HepG2 (cell line): ENCODE measurements around the gene INSR. TPM values are rescaled to one million over a fixed set of nuclear protein-coding genes. Genes with fewer than 3 reads are reported as not detected.
A peak's percentile ranks its signal among the peaks of the same experiment; 100 is the strongest.

Experiments
- ATAC-seq: fragments of 200-7000 bp; cut with Tn5 transposase; 3 replicates; pipeline ENCODE4 v1.9.1; 2020; ENCODE audit warnings: mild to moderate bottlenecking, moderate library complexity
- BruUV-seq: library from RNA; stranded (reverse); fragments of 400-500 nt; replicated peaks from 2 replicates; lab custom pipeline; 2021; lab: Mats Ljungman, UMichigan
- CTCF ChIA-PET: fragments of 300-600 bp; formaldehyde crosslinking; extraction: SDS; loops from one replicate; lab custom pipeline; 2021; ENCODE audit warnings: low total read pairs, inconsistent platforms, low intra/inter-chr PET ratio; lab: Yijun Ruan, JAX
- POLR2A ChIA-PET: fragments of 350-600 bp; sonication (Branson Sonifier 250); formaldehyde crosslinking; loops from one replicate; lab custom pipeline; 2020; ENCODE audit warnings: antibody characterized with exemption, inconsistent platforms; lab: Yijun Ruan, JAX
- DNase-seq: peaks from one replicate; pipeline ENCODE4 v3.0.0-alpha.2; 2015; ENCODE audit warnings: low spot score
- FAIRE-seq: peaks from 3 replicates; lab custom pipeline; 2011; peaks lifted over from hg19 to GRCh38; lab: Jason Lieb, UNC
- H2AFZ ChIP-seq: one replicate; pipeline ENCODE4 v1.6.1; 2011; ENCODE audit warnings: low read length, inconsistent platforms
- H3K27ac ChIP-seq: fragments of 300-600 bp; 3 replicates; pipeline ENCODE4 v1.8.0; 2011; ENCODE audit warnings: mixed run types, mild to moderate bottlenecking, mixed read lengths, low read length, inconsistent platforms; ENCODE audit not compliant: insufficient read depth; ENCODE audit errors: extremely low read length
- H3K27me3 ChIP-seq, 2 experiments: fragments of 200-600 bp in 1 of 2; 2 replicates in 1 of 2; 3 replicates in 1 of 2; pipeline versions ENCODE4 v1.6.0 to v1.8.0; 2011; ENCODE audit warnings: low read length in 2 of 2, mild to moderate bottlenecking in 2 of 2, moderate library complexity in 2 of 2, inconsistent platforms in 1 of 2; ENCODE audit not compliant: insufficient read depth in 2 of 2, control insufficient read depth in 1 of 2
- H3K36me3 ChIP-seq, 2 experiments: fragments of 200-600 bp in 1 of 2; replicated peaks in 1 of 2; 2 replicates in 1 of 2; 3 replicates in 1 of 2; pipeline versions ENCODE4 v1.5.1 to v1.8.0; 2011; ENCODE audit warnings: low read length in 2 of 2, inconsistent platforms in 1 of 2; ENCODE audit not compliant: insufficient read depth in 2 of 2, control insufficient read depth in 1 of 2
- H3K4me1 ChIP-seq: 2 replicates; pipeline ENCODE4 v1.5.1; 2012; ENCODE audit warnings: low read length, inconsistent platforms; ENCODE audit not compliant: insufficient read depth
- H3K4me2 ChIP-seq: 2 replicates; pipeline ENCODE4 v1.6.0; 2011; ENCODE audit warnings: low read depth, low read length, inconsistent platforms
- H3K4me3 ChIP-seq, 3 experiments: fragments of 200-600 bp in 1 of 3; sonication (generic), shearing (Covaris generic) in 1 of 3; replicated peaks in 1 of 3; 2 replicates each; pipeline ENCODE4 v1.5.1; 2011 to 2016; ENCODE audit warnings: low read length in 3 of 3, inconsistent platforms in 2 of 3, low read depth in 2 of 3, mild to moderate bottlenecking in 2 of 3, control low read depth in 1 of 3, mixed read lengths in 1 of 3; ENCODE audit not compliant: insufficient read depth in 1 of 3
- H3K79me2 ChIP-seq: one replicate; pipeline ENCODE4 v1.6.1; 2011; ENCODE audit warnings: low read length, inconsistent platforms; ENCODE audit not compliant: insufficient read depth
- H3K9ac ChIP-seq: 2 replicates; pipeline ENCODE4 v1.6.0; 2011; ENCODE audit warnings: mild to moderate bottlenecking, low read depth, low read length, inconsistent platforms; ENCODE audit not compliant: insufficient read depth
- H3K9me3 ChIP-seq: 2 replicates; pipeline ENCODE4 v1.5.1; 2012; ENCODE audit warnings: mild to moderate bottlenecking, low read length
- H4K20me1 ChIP-seq: 2 replicates; pipeline ENCODE4 v1.6.0; 2011; ENCODE audit warnings: inconsistent platforms, mild to moderate bottlenecking, low read length, moderate library complexity; ENCODE audit not compliant: insufficient read depth
- RXRA ChIP-seq: sonication (generic); formaldehyde crosslinking; IDR thresholded peaks from 2 replicates; pipeline ENCODE4 v1.5.1; 2020; ENCODE audit warnings: missing genetic modification reagents
- SPEN ChIP-seq: sonication (generic); formaldehyde crosslinking; IDR thresholded peaks from 2 replicates; pipeline ENCODE4 v1.5.1; 2020; ENCODE audit warnings: low read depth, mild to moderate bottlenecking, missing genetic modification reagents
- ZEB1 ChIP-seq: IDR thresholded peaks from 2 replicates; pipeline ENCODE4 v1.6.1; 2012; ENCODE audit warnings: mild to moderate bottlenecking, low read depth, inconsistent platforms; ENCODE audit not compliant: insufficient replicate concordance
- ZNF512 ChIP-seq: sonication (generic); formaldehyde crosslinking; IDR thresholded peaks from 2 replicates; pipeline ENCODE4 v1.4.0; 2020; ENCODE audit warnings: mild to moderate bottlenecking, missing genetic modification reagents
- ZNF713 ChIP-seq: sonication (generic); formaldehyde crosslinking; IDR thresholded peaks from 2 replicates; pipeline ENCODE4 v1.4.0; 2020; ENCODE audit warnings: mild to moderate bottlenecking, missing genetic modification reagents
- WGBS: methylation state at CpG from one replicate; pipeline ENCODE4 v1.1.6; 2017; ENCODE audit warnings: low lambda C conversion rate; 5-methylcytosine and 5-hydroxymethylcytosine counted together
- in situ Hi-C: cut with HindIII; loops from 2 replicates; pipeline ENCODE4 v1.10.0; 2017; ENCODE audit warnings: low pct_unique_long_range_greater_than_20kb; ENCODE audit not compliant: extremely low pct_ligation_motif_present
- intact Hi-C: fragments of 100-400 bp; cut with micrococcal nuclease; formaldehyde crosslinking; loops from one replicate; pipeline ENCODE4 v1.10.0; 2022; ENCODE audit not compliant: unreplicated experiment
- polyA plus RNA-seq, 8 experiments: library from polyadenylated mRNA; depleted of rRNA in 3 of 8; stranded (reverse) in 7 of 8; unstranded in 1 of 8; fragments of >200 nt; fragmentation: Illumina TruSeq in 4 of 8; extraction: Trizol in 4 of 8; gene quantifications; 2 replicates each; pipeline versions ENCODE4 v1.2.1 to v1.2.3, GENCODE V29; 2011 to 2016; ENCODE audit warnings: low read depth in 4 of 8, missing spikeins in 1 of 8, mixed read lengths in 1 of 8; ENCODE audit not compliant: insufficient read depth in 1 of 8
- total RNA-seq, 5 experiments: library from RNA; depleted of rRNA; stranded (reverse); fragments of >200 nt; fragmentation: Illumina TruSeq; extraction: Trizol; gene quantifications; 2 replicates each; pipeline ENCODE4 v1.2.3, GENCODE V29; 2016; ENCODE audit warnings: low read depth in 1 of 5
- TF ChIP-seq, protein P1 (sequence below): sonication (generic); formaldehyde crosslinking; IDR thresholded peaks from 2 replicates; pipeline ENCODE4 v1.9.0; 2021; ENCODE audit warnings: mild to moderate bottlenecking, missing genetic modification reagents

INSR gene
- total and polyA plus RNA-seq, 2 of the 13 experiments (the other 11 are each of a cell fraction or from before 2014, with no cell fraction given) = 24.2 to 29.8 TPM

- 99% methylated on average over 5 of the region's 7 CpGs for WGBS
- intact Hi-C loops (no loop called here), in situ Hi-C loops (no loop called here)
- no TSS peak for BruUV-seq
- Histone ChIP-seq H3K9ac (no peak overlapping the region), H3K4me3 (no peak overlapping the region), H3K36me3 (no peaks in the 10 kb centered on the region; a peak in 1 of 5 replicates), H4K20me1 (peaks cover 3% of the 10 kb centered on the region; the same call in 1 of the 2 replicates), H3K27me3 (no peaks in the 10 kb centered on the region), H3K4me2 (no peak overlapping the region), H3K27ac (no peak overlapping the region), H3K4me1 (peaks cover 29% of the 10 kb centered on the region), H3K79me2 (peaks cover 16% of the 10 kb centered on the region), H3K9me3 (no peaks in the 10 kb centered on the region), H2AFZ (no peak overlapping the region)
- ChIA-PET POLR2A (no interaction called here), CTCF (no interaction called here)
- no peak for FAIRE-seq
- TF ChIP-seq ZNF512 (peak; percentile 71; the same call in 1 of the 2 replicates), ZNF713 (CRISPR knock-in tag) (no peak)
- no peak for DNase-seq
- no peak for ATAC-seq
Measured at GRCh38 chr19:7191946-7192691, 102.1 kb downstream of the INSR start.

- WGBS = 83% methylated on average over 12 of the region's 12 CpGs
- in situ Hi-C loops = no loop called here
- intact Hi-C loops = no loop called here
- TF ChIP-seq RXRA (CRISPR knock-in tag) = no peak
- TF ChIP-seq SPEN (CRISPR knock-in tag) = no peak
- TF ChIP-seq, protein P1, sequence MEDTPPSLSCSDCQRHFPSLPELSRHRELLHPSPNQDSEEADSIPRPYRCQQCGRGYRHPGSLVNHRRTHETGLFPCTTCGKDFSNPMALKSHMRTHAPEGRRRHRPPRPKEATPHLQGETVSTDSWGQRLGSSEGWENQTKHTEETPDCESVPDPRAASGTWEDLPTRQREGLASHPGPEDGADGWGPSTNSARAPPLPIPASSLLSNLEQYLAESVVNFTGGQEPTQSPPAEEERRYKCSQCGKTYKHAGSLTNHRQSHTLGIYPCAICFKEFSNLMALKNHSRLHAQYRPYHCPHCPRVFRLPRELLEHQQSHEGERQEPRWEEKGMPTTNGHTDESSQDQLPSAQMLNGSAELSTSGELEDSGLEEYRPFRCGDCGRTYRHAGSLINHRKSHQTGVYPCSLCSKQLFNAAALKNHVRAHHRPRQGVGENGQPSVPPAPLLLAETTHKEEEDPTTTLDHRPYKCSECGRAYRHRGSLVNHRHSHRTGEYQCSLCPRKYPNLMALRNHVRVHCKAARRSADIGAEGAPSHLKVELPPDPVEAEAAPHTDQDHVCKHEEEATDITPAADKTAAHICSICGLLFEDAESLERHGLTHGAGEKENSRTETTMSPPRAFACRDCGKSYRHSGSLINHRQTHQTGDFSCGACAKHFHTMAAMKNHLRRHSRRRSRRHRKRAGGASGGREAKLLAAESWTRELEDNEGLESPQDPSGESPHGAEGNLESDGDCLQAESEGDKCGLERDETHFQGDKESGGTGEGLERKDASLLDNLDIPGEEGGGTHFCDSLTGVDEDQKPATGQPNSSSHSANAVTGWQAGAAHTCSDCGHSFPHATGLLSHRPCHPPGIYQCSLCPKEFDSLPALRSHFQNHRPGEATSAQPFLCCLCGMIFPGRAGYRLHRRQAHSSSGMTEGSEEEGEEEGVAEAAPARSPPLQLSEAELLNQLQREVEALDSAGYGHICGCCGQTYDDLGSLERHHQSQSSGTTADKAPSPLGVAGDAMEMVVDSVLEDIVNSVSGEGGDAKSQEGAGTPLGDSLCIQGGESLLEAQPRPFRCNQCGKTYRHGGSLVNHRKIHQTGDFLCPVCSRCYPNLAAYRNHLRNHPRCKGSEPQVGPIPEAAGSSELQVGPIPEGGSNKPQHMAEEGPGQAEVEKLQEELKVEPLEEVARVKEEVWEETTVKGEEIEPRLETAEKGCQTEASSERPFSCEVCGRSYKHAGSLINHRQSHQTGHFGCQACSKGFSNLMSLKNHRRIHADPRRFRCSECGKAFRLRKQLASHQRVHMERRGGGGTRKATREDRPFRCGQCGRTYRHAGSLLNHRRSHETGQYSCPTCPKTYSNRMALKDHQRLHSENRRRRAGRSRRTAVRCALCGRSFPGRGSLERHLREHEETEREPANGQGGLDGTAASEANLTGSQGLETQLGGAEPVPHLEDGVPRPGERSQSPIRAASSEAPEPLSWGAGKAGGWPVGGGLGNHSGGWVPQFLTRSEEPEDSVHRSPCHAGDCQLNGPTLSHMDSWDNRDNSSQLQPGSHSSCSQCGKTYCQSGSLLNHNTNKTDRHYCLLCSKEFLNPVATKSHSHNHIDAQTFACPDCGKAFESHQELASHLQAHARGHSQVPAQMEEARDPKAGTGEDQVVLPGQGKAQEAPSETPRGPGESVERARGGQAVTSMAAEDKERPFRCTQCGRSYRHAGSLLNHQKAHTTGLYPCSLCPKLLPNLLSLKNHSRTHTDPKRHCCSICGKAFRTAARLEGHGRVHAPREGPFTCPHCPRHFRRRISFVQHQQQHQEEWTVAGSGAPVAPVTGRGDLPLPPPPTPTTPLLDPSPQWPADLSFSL (CRISPR knock-in tag) = peak; percentile 41; the same call in 1 of the 2 replicates
- no peak for TF ChIP-seq ZEB1
Measured at GRCh38 chr19:7188698-7189629, 105.2 kb downstream of the INSR start.

More at GRCh38 chr19:7188698-7189629, 105.2 kb downstream of the INSR start:
- Histone ChIP-seq H3K9ac (peak overlapping the region; percentile 21; the same call in 1 of the 2 replicates), H4K20me1 (peaks cover 3% of the 10 kb centered on the region; the same call in 1 of the 2 replicates), H3K27ac (peak overlapping the region; percentile 38), H3K4me2 (no peak overlapping the region), H3K9me3 (no peaks in the 10 kb centered on the region), H3K79me2 (peaks cover 6% of the 10 kb centered on the region), H3K4me3 (no peak overlapping the region), H3K27me3 (no peaks in the 10 kb centered on the region), H3K4me1 (peaks cover 20% of the 10 kb centered on the region), H2AFZ (no peak overlapping the region), H3K36me3 (peaks cover 5 to 6% of the 10 kb centered on the region in 2 experiments; a peak in 4 of 5 replicates)
- CTCF ChIA-PET = no interaction called here
- DNase-seq (peak; percentile 84), FAIRE-seq (peak; percentile 66), ATAC-seq (peak; percentile 78)
- no TSS peak for BruUV-seq
- POLR2A ChIA-PET = interaction anchor here (0.8 kb wide), 1 partner anchor 105 kb away, joined by 3 read pairs; the partner anchor contains the start of gene INSR
